IPS DF 19.7 (cell line): ENCODE data around the gene AQP12A.

Experiments
- DNase-seq: peaks from one replicate; pipeline ENCODE4 v3.0.0-alpha.2; 2013; ENCODE audit warnings: low read depth, low spot score

Gene AQP12A

GRCh38 chr2:240741091-240741490, 49.4 kb downstream of the AQP12A start:
- DNase-seq = no peak

GRCh38 chr2:240742602-240743095, 51.0 kb downstream of the AQP12A start:
- no peak for DNase-seq

GRCh38 chr2:240745456-240745855, 53.8 kb downstream of the AQP12A start:
- no peak for DNase-seq

- DNase-seq = no peak
Measured at GRCh38 chr2:240745962-240746361, 54.3 kb downstream of the AQP12A start.

- no peak for DNase-seq
Measured at GRCh38 chr2:240746671-240747070, 55.0 kb downstream of the AQP12A start.

- no peak for DNase-seq
Measured at GRCh38 chr2:240747256-240747655, 55.6 kb downstream of the AQP12A start.
